H1 (cell line): ENCODE data around the gene PLEKHG2. TPM values are rescaled to one million over a fixed set of nuclear protein-coding genes. Genes with fewer than 3 reads are reported as not detected.
"Not testable (repeated sequence)": the region's sequence is repeated elsewhere in the genome, so short reads cannot be mapped to it uniquely, and the experiment has no call there.

ENCODE experiments used
- CTCF ChIA-PET: fragments of 300-600 bp; sonication (Branson Sonifier 250); formaldehyde crosslinking; loops from one replicate; lab custom pipeline; 2021; ENCODE audit not compliant: partially characterized antibody; lab: Charles Lee
- POLR2A ChIA-PET: fragments of 300-600 bp; sonication (Branson Sonifier 250); formaldehyde crosslinking; loops from one replicate; lab custom pipeline; 2021; ENCODE audit warnings: inconsistent platforms; ENCODE audit not compliant: partially characterized antibody; lab: Charles Lee
- DNase-seq, 2 experiments: peaks; one replicate each; pipeline versions ENCODE4 v3.0.0 to v3.0.0-alpha.2; 2010 to 2022; ENCODE audit warnings: low spot score in 2 of 2, low read depth in 1 of 2, mixed read lengths in 1 of 2
- FAIRE-seq: peaks from 2 replicates; lab custom pipeline; 2011; peaks lifted over from hg19 to GRCh38; lab: Jason Lieb, UNC
- H2AFZ ChIP-seq: 2 replicates; pipeline ENCODE4 v1.8.1; 2012; ENCODE audit warnings: low read length, inconsistent platforms
- H2AK5ac ChIP-seq: 2 replicates; pipeline ENCODE4 v1.6.1; 2013; ENCODE audit warnings: low read depth, low read length
- H2BK120ac ChIP-seq: replicated peaks from 2 replicates; pipeline ENCODE3; 2013; ENCODE audit warnings: low read depth, low read length, inconsistent platforms
- H2BK12ac ChIP-seq: 2 replicates; pipeline ENCODE4 v1.6.1; 2013; ENCODE audit warnings: low read depth, low read length
- H2BK15ac ChIP-seq: 2 replicates; pipeline ENCODE4 v1.6.1; 2013; ENCODE audit warnings: low read length
- H2BK20ac ChIP-seq: 2 replicates; pipeline ENCODE4 v1.6.1; 2013; ENCODE audit warnings: low read length
- H2BK5ac ChIP-seq: 2 replicates; pipeline ENCODE4 v1.6.1; 2013; ENCODE audit warnings: low read depth, low read length
- H3K14ac ChIP-seq: 2 replicates; pipeline ENCODE4 v1.6.1; 2013; ENCODE audit warnings: inconsistent platforms; ENCODE audit not compliant: insufficient read length
- H3K18ac ChIP-seq: 2 replicates; pipeline ENCODE4 v1.6.1; 2013; ENCODE audit warnings: low read length; ENCODE audit errors: extremely low read depth
- H3K23ac ChIP-seq: 2 replicates; pipeline ENCODE4 v1.6.1; 2013; ENCODE audit warnings: inconsistent platforms; ENCODE audit not compliant: insufficient read length
- H3K23me2 ChIP-seq: 2 replicates; pipeline ENCODE4 v1.6.1; 2013; ENCODE audit warnings: low read depth, low read length
- H3K27ac ChIP-seq: 2 replicates; pipeline ENCODE4 v1.6.1; 2011; ENCODE audit warnings: low read depth, low read length, inconsistent platforms
- H3K27me3 ChIP-seq, 4 experiments: replicated peaks in 1 of 4; 1 replicate in 1 of 4; 2 replicates in 3 of 4; pipeline versions ENCODE4 v1.6.1 to v1.8.1; 2011 to 2013; ENCODE audit warnings: low read length in 3 of 4, mild to moderate bottlenecking in 3 of 4, inconsistent platforms in 2 of 4, mixed read lengths in 2 of 4, moderate library complexity in 1 of 4; ENCODE audit not compliant: control insufficient read depth in 3 of 4, insufficient read depth in 3 of 4; ENCODE audit errors: extremely low read depth in 1 of 4
- H3K36me3 ChIP-seq, 4 experiments: 2 replicates each; pipeline versions ENCODE4 v1.6.1 to v1.8.1; 2011 to 2013; ENCODE audit warnings: mild to moderate bottlenecking in 4 of 4, low read length in 3 of 4, moderate library complexity in 2 of 4, control low read depth in 1 of 4, inconsistent platforms in 1 of 4; ENCODE audit not compliant: insufficient read depth in 4 of 4, control insufficient read depth in 2 of 4
- H3K4ac ChIP-seq: replicated peaks from 2 replicates; pipeline ENCODE3; 2013; ENCODE audit warnings: low read length, low read depth, mixed read lengths, inconsistent platforms; ENCODE audit not compliant: insufficient read length
- H3K4me1 ChIP-seq, 4 experiments: replicated peaks in 1 of 4; 1 replicate in 1 of 4; 2 replicates in 3 of 4; pipeline versions ENCODE4 v1.6.1 to v1.8.1; 2011 to 2013; ENCODE audit warnings: low read length in 3 of 4, inconsistent platforms in 2 of 4, mixed read lengths in 1 of 4; ENCODE audit not compliant: insufficient read depth in 4 of 4, control insufficient read depth in 3 of 4
- H3K4me2 ChIP-seq, 2 experiments: 2 replicates each; pipeline versions ENCODE4 v1.6.1 to v1.8.1; 2011 to 2013; ENCODE audit warnings: low read depth in 2 of 2, low read length in 2 of 2, control low read depth in 1 of 2, inconsistent platforms in 1 of 2, mild to moderate bottlenecking in 1 of 2; ENCODE audit not compliant: insufficient read depth in 1 of 2
- H3K4me3 ChIP-seq, 4 experiments: fragments of 200-600, 300-600 bp in 1 of 4; sonication (generic), shearing (Covaris generic), sonication (Bioruptor Twin) in 1 of 4; 2 replicates each; pipeline versions ENCODE4 v1.5.1 to v1.8.1; 2011 to 2016; ENCODE audit warnings: low read length in 4 of 4, low read depth in 3 of 4, control low read depth in 2 of 4, inconsistent platforms in 2 of 4, mild to moderate bottlenecking in 2 of 4, mixed read lengths in 1 of 4, moderate library complexity in 1 of 4; ENCODE audit not compliant: insufficient read depth in 2 of 4; ENCODE audit errors: extremely low read depth in 1 of 4
- H3K56ac ChIP-seq: replicated peaks from 2 replicates; pipeline ENCODE3; 2013; ENCODE audit warnings: low read depth, mild to moderate bottlenecking, mixed read lengths, low read length, inconsistent platforms; ENCODE audit not compliant: insufficient read length
- H3K79me1 ChIP-seq: 2 replicates; pipeline ENCODE4 v1.6.1; 2013; ENCODE audit warnings: low read depth, low read length, control low read depth
- H3K79me2 ChIP-seq, 2 experiments: 2 replicates each; pipeline versions ENCODE4 v1.6.1 to v1.8.1; 2012 to 2013; ENCODE audit warnings: low read length in 2 of 2, mild to moderate bottlenecking in 2 of 2, inconsistent platforms in 1 of 2; ENCODE audit not compliant: insufficient read depth in 2 of 2, control insufficient read depth in 1 of 2
- H3K9ac ChIP-seq, 4 experiments: replicated peaks in 1 of 4; 1 replicate in 1 of 4; 2 replicates in 3 of 4; pipeline versions ENCODE4 v1.6.1 to v1.8.1; 2011 to 2013; ENCODE audit warnings: low read depth in 3 of 4, low read length in 3 of 4, control low read depth in 2 of 4, mild to moderate bottlenecking in 2 of 4, moderate library complexity in 2 of 4, inconsistent platforms in 1 of 4; ENCODE audit errors: extremely low read depth in 1 of 4
- H3K9me3 ChIP-seq, 2 experiments: 2 replicates each; pipeline versions ENCODE4 v1.6.1 to v1.8.1; 2012 to 2013; ENCODE audit warnings: mild to moderate bottlenecking in 2 of 2, moderate library complexity in 2 of 2, control low read depth in 1 of 2, inconsistent platforms in 1 of 2, low read depth in 1 of 2, low read length in 1 of 2, mixed read lengths in 1 of 2; ENCODE audit not compliant: insufficient read depth in 2 of 2
- H4K20me1 ChIP-seq, 2 experiments: replicated peaks in 1 of 2; 2 replicates each; pipeline versions ENCODE3 to v1.8.1; 2011 to 2013; ENCODE audit warnings: inconsistent platforms in 2 of 2, low read length in 2 of 2, mild to moderate bottlenecking in 1 of 2; ENCODE audit not compliant: insufficient read depth in 2 of 2, control insufficient read depth in 1 of 2
- H4K5ac ChIP-seq: 2 replicates; pipeline ENCODE4 v1.6.1; 2013; ENCODE audit warnings: low read length, low read depth, mixed read lengths, inconsistent platforms; ENCODE audit not compliant: insufficient read length
- H4K8ac ChIP-seq: 2 replicates; pipeline ENCODE4 v1.8.0; 2013; ENCODE audit warnings: mild to moderate bottlenecking, moderate library complexity, low read length, inconsistent platforms; ENCODE audit not compliant: insufficient read depth; ENCODE audit errors: extremely low read depth
- H4K91ac ChIP-seq: replicated peaks from 2 replicates; pipeline ENCODE3; 2013; ENCODE audit warnings: low read length, mixed read lengths, inconsistent platforms; ENCODE audit not compliant: insufficient read length
- WGBS, 2 experiments: shearing (Covaris generic) in 1 of 2; methylation state at CpG; one replicate each; pipeline versions ENCODE4 v1.1.6 to v1.1.7; 2013 to 2015; ENCODE audit warnings: low lambda C conversion rate in 2 of 2, mixed read lengths in 2 of 2, inconsistent platforms in 1 of 2, low coverage in 1 of 2, missing lambda C conversion rate in 1 of 2; ENCODE audit not compliant: insufficient replicate concordance in 2 of 2, insufficient coverage in 1 of 2, insufficient read length in 1 of 2; ENCODE audit errors: extremely low coverage in 1 of 2, missing lambda C conversion rate in 1 of 2; 5-methylcytosine and 5-hydroxymethylcytosine counted together
- polyA plus RNA-seq, 7 experiments: library from polyadenylated mRNA; depleted of rRNA in 3 of 7; stranded (reverse) in 5 of 7; unstranded in 2 of 7; fragments of >200 nt in 5 of 7; fragments of 200-250 nt in 2 of 7; gene quantifications; 1 replicate in 5 of 7; 2 replicates in 1 of 7; 4 replicates in 1 of 7; pipeline versions ENCODE4 v1.2.1 to v1.2.3, GENCODE V29; 2011 to 2013; ENCODE audit warnings: missing spikeins in 2 of 7, mixed read lengths in 2 of 7
- total RNA-seq: library from RNA; stranded (reverse); fragmentation: NEBNext Ultra II Directional; extraction: Animal tissue kit (Norgen Biotek cat#: 25700); gene quantifications from 2 replicates; pipeline ENCODE4 v1.2.1, GENCODE V29; 2021

The PLEKHG2 gene
- total and polyA plus RNA-seq, 2 of the 8 experiments (the other 6 are each of a cell fraction or from before 2014, with no cell fraction given), result 16.9 to 65.7 TPM

- H3K4me2 ChIP-seq, H3K4me3 ChIP-seq, H2BK20ac ChIP-seq, H2BK120ac ChIP-seq, H2BK5ac ChIP-seq, H2AFZ ChIP-seq, H3K9me3 ChIP-seq, H4K8ac ChIP-seq, H3K23me2 ChIP-seq, FAIRE-seq, H3K4me1 ChIP-seq, H3K14ac ChIP-seq, H3K9ac ChIP-seq, H3K18ac ChIP-seq, H3K23ac ChIP-seq, H4K91ac ChIP-seq, H3K27ac ChIP-seq, H3K56ac ChIP-seq, H2AK5ac ChIP-seq, H2BK15ac ChIP-seq, H3K27me3 ChIP-seq, DNase-seq, H2BK12ac ChIP-seq, H4K5ac ChIP-seq, CTCF ChIA-PET, H3K4ac ChIP-seq: not testable (repeated sequence)
- H3K36me3 ChIP-seq, result peaks cover 0 to 27% (median 0%) of the 10 kb centered on the region in 4 experiments; a peak in 5 of 8 replicates
- WGBS, 2 experiments, result 95% methylated on average over 8 of the region's 8 CpGs; no CpG with 5 or more reads in 1 of the 2 experiments
- peaks cover 13% of the 10 kb centered on the region for H3K79me1 ChIP-seq
- POLR2A ChIA-PET, result interaction anchor here (47.8 kb wide), 1 partner anchor 28 kb away, joined by 1154 read pairs; the partner anchor contains the start of genes PLEKHG2 and RPS16
- H3K79me2 ChIP-seq, result peaks cover 19 to 67% of the 10 kb centered on the region in 2 experiments
- peaks cover 13 to 16% of the 10 kb centered on the region in 2 experiments for H4K20me1 ChIP-seq
Measured at GRCh38 chr19:39451257-39451656, 38.8 kb downstream of the PLEKHG2 start.
